Bone marrow (tissue), 2 donors: ENCODE measurements around the gene TCF4.

Experiments used
- DNase-seq, 2 donors: peaks; one replicate each; lab custom pipeline; 2025; lab: John Stamatoyannopoulos, UW

Gene TCF4

GRCh38 chr18:55300421-55300935 is 287.5 kb downstream of the TCF4 start:
- no peak for DNase-seq

DNA sequence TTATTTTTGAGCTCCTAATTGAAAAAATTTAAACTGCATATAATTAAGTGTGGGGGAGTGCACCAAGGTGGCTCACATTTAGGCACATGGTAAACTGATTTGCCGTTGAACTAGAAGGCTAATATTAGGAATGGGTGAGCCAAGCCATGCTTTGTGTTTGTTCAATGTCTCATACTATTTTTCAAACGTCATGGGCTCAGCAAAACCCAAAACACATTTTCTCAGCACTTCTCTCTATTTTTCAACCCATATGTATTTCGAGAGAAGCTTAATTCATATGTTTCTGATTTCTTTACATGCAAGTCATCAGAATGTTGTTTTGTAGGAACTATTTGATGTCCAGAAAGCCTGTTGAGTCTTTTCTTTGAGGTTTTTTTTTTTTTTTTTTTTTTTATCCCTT is 291.2 kb downstream of the TCF4 start:
- DNase-seq: no peak

DNA sequence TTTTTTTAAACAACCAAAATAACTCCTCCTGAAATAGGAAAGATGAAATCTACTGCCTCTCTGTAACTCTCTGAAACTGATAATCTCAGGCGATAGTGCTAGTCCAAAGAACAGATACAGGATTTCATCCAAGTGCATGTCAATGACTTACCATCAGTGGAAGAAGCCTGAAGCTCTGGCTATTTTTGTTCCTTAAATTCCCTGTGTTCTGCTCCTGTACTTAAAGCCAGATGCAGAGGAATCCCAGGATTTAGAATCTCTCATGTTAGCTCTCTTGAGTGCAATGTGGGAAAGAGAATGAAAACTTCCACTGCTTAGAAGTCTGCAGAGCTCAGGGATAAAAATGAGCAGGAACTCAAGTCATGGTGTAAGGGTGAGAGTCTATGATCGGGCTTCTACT is 291.9 kb downstream of the TCF4 start:
- no peak for DNase-seq

DNA sequence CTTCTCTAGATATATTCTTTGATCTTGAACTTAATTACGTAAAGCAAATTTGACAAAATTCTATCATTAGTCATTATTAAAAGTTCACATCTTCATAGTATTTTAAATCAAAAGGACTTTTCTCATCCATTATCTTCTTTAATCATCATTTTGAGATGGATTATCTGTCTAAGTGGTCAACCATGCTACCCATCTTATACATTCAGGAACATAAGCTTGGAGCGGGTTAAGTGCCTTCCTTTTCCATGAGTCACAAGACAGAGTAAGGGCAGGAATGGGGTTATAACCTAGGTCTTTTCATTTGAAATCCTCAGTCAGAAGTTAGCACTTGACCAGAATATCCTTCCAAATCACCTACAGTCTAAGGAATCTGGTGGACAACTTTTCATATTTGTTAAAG is 297.1 kb downstream of the TCF4 start:
- no peak for DNase-seq

DNA sequence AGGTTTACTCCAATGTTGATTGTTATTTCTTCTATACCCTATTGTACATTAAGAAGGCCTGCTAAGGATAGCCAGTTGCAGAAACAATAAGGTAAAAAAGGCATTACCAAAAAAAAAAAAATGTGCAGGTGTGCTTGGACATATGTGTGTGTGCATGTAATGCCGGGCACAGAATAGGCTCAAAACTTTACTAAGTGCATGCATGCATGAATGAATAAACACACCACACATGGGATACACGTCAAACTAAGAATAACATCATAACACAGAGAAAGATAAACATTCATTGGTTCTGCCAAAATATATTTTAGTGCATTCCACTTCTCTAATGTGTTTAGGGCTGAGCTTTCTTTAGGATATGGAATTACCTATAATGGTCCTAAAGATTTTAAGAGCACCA is 298.2 kb downstream of the TCF4 start:
- no peak for DNase-seq

DNA sequence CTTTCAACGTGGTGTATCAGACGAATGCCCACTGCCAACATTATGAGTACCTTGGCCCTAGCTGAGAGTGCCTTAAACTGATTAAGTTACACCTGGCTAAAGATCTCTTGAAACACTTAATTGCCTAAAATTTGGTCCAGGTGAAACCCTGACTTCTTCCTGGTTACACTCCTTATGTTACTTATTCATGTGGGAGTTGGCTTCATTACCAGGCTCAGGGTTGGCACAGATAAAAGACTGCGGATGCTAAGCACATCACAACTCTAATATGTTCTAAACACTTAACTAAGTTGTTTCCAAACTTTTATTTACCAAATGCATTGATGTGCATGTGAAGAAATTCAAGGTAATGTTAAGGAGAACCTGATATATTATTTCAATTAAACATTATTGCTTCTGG is 298.9 kb downstream of the TCF4 start:
- no peak for DNase-seq

- no peak for DNase-seq
These were observed 299.8 kb downstream of the TCF4 start for GRCh38 chr18:55287935-55288868.

- DNase-seq: no peak
These were observed 300.7 kb downstream of the TCF4 start for GRCh38 chr18:55287149-55287806.

DNA sequence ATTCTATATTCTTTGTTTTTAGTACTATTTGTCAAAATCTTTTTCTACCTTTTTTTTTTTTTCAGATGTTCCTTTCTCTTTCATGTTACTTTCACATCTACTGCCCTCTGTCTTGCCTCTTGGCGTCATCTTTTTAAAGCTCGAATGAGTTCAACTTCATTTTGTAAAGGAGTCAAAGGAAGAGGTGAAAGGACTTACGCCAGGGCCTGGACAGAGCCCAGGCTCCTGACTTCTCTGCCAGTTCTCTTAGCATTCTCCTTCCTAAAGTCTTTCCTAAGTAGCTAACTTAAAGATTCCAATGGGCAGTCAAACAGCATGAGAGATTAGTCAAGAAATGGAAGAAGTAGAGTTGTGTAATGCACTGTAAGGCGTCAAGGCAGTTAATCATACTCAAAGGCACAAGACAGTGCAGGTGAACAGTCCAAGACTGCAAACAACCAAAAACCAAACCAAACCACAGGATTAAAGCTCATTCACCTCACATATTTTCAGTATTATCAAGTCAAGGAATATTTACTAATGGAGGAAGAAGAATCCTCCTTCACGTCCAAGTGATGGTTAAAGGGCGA is 301.7 kb downstream of the TCF4 start:
- DNase-seq: no peak

- DNase-seq: no peak
These were observed 303.4 kb downstream of the TCF4 start for GRCh38 chr18:55284614-55285013.

DNA sequence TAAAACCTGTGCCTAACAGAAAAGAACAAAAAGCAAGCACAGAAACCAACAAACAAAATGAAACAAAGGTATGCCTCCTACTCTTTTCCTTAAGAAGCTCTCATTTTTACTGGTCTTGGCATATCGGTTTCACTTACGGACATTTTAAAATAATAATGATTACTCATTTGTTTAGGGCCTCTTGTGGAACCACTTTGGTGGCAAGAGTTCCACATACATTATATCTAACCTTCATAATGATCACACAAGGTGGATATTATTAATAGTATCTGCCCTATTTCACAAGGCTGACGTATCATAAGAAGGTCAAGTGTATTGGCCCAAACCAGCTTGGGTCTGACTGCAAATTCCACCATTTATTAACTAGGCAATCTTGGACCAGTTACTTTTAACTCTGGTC is 304.7 kb downstream of the TCF4 start:
- DNase-seq: no peak

DNA sequence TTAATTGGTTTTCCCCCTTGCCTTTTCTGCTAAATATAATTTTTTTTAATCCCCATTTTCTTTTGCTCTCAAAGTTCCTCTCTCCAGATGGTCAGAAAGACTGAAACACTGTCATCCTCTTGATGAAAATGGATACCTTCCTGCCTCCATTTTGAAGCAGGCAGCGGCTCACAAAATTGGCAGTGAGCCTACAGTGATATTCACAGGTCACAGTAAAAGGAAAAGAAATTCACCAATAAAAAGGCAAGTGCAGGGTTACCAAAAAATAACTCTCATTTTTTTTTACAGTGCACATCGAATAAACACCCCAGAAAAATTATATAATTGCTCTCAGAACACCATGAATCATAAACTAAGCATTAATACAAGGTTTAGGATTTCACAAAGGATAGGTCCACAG is 307.5 kb downstream of the TCF4 start:
- DNase-seq: no peak

DNA sequence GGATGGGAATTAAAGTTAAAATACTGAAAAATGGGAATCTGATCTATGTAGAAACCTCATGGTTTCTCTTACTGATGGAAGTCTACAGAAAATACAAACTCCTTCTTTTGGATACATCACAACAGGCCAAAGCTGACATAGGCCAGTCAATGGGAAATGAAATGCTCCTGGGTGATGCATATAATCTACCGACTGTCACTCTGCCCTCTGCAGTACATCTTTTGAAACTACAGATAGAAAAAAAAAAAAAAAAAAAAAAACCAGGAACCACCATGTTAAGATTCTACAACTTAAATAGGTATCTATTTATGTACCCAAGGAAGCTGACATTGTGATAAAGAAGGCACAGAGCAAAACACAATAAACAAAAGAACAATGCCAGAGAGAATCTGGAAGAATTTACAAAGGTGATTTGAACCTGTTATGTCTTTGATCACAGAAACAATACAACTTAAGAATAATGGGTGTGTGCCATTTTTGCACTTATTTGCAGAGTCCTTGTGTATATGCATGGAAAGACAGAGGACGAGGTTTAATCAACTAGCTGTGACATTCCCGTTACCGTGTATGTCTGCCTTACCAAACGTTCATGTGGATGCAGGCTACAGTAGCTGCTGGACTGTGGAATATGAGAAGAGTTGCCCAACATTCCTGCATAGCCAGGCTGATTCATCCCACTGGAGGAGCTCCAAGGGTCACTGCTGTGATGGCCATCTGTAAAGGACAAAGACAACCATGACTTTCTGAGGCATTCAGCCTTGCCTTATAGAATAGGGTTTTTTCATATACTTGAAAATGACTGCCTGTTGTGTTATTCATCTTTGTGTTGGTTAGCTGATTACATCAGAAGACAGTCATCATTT is 312.7 kb downstream of the TCF4 start:
- no peak for DNase-seq

- no peak for DNase-seq
These were observed 315.3 kb downstream of the TCF4 start for GRCh38 chr18:55272510-55273243.

- no peak for DNase-seq
These were observed 318.4 kb downstream of the TCF4 start for GRCh38 chr18:55269622-55270021.

DNA sequence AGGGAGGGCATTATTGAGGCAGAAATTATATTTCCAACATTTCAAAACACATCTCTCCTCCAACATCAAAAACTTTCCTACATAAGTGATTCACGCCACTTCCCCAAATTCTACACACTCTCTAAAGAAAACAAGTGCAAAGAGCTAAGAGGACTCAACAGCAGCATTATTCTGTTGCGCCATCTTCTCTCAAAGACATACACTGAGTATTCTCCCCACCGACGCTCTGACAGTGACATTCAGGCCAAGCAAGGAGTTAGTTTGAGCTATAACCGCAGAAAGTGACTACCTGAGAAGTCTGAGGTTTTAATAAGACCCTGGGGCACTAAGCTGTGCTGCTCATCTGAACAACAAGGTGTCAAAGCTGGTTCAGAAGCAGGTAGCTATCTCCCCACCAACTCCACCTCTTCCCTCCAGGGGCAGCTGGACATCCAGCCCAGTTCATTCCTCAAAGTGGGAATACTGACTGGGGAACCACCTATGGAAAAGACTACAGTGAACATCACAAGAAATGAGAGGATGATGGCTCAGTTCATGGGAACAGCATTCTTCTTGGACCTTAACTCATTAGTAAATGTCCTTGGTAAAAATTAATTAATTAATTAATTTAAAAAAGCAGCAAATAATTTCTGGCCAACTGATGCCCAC is 319.2 kb downstream of the TCF4 start:
- DNase-seq: no peak

GRCh38 chr18:55268151-55268601 is 319.8 kb downstream of the TCF4 start:
- no peak for DNase-seq

DNA sequence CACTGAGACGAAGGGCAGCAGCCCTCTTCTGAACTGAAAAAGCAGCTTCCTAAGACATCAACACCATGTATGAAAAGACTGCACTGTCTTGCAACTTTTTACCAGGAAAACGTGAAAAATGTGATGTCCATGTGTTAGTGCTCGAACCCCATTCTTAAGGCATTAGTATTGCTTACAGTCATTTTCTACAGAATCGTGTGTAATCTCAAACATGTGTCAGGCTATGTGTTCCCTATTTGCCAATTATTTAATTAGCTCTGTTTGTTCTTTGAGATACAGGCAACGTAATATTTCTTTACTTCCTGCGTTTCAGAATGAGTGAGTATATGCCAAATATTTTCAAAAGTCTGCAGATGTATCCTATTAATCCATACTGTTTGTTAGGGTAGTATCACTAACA is 321.0 kb downstream of the TCF4 start:
- no peak for DNase-seq

GRCh38 chr18:55265984-55266383 is 322.0 kb downstream of the TCF4 start:
- DNase-seq: no peak

GRCh38 chr18:55265130-55265675 is 322.8 kb downstream of the TCF4 start:
- DNase-seq: no peak
